Activated CD4-positive, alpha-beta T cell treated with anti-CD3 and anti-CD28 coated beads, Interleukin-2, Interleukin-4, amounts not matched to agents 100 ng/mL and 50 ng/mL, durations not matched to agents 16 hours and 8 hours (primary cell): ENCODE measurements around the gene CFDP1.

Experiments
- DNase-seq: peaks from one replicate; pipeline ENCODE4 v3.0.0-alpha.2; 2020; ENCODE audit warnings: low spot score

The CFDP1 gene

GRCh38 chr16:75406943-75407342 is 26.4 kb downstream of the CFDP1 start:
- DNase-seq: no peak

GRCh38 chr16:75402821-75403475 is 30.4 kb downstream of the CFDP1 start:
- DNase-seq: peak; percentile 37

- no peak for DNase-seq
These were observed 31.0 kb downstream of the CFDP1 start for GRCh38 chr16:75402159-75402820.

- no peak for DNase-seq
These were observed 31.6 kb downstream of the CFDP1 start for GRCh38 chr16:75401691-75402090.

GRCh38 chr16:75398333-75398732 is 35.0 kb downstream of the CFDP1 start:
- no peak for DNase-seq

GRCh38 chr16:75394941-75395340 is 38.4 kb downstream of the CFDP1 start:
- DNase-seq: no peak

GRCh38 chr16:75392906-75393305 is 40.4 kb downstream of the CFDP1 start:
- DNase-seq: no peak

- no peak for DNase-seq
These were observed 42.2 kb downstream of the CFDP1 start for GRCh38 chr16:75390926-75391653.

- no peak for DNase-seq
These were observed 44.1 kb downstream of the CFDP1 start for GRCh38 chr16:75389096-75389690.

- no peak for DNase-seq
These were observed 45.4 kb downstream of the CFDP1 start for GRCh38 chr16:75387951-75388350.

- peak; percentile 48 for DNase-seq
These were observed 47.7 kb downstream of the CFDP1 start for GRCh38 chr16:75385507-75386152.

GRCh38 chr16:75383141-75383540 is 50.2 kb downstream of the CFDP1 start:
- DNase-seq: no peak

GRCh38 chr16:75382611-75383010 is 50.7 kb downstream of the CFDP1 start:
- no peak for DNase-seq

- no peak for DNase-seq
These were observed 52.4 kb downstream of the CFDP1 start for GRCh38 chr16:75380870-75381269.

- peak; percentile 43 for DNase-seq
These were observed 53.1 kb downstream of the CFDP1 start for GRCh38 chr16:75379911-75380847.

GRCh38 chr16:75379339-75379738 is 54.0 kb downstream of the CFDP1 start:
- peak; percentile 67 for DNase-seq

GRCh38 chr16:75378616-75379015 is 54.7 kb downstream of the CFDP1 start:
- DNase-seq: no peak

GRCh38 chr16:75377729-75378386 is 55.4 kb downstream of the CFDP1 start:
- no peak for DNase-seq

GRCh38 chr16:75376475-75377161 is 56.7 kb downstream of the CFDP1 start:
- no peak for DNase-seq

GRCh38 chr16:75374388-75374787 is 58.9 kb downstream of the CFDP1 start:
- DNase-seq: no peak
